Measurements from ENCODE around the gene KRTAP10-12. TPM values are rescaled to one million over a fixed set of nuclear protein-coding genes. Genes with fewer than 3 reads are reported as not detected.

Gene KRTAP10-12
- total and polyA plus RNA-seq, 10 of the 15 experiments (the other 5 are each of a cell fraction or from before 2014, with no cell fraction given): not detected

DNA sequence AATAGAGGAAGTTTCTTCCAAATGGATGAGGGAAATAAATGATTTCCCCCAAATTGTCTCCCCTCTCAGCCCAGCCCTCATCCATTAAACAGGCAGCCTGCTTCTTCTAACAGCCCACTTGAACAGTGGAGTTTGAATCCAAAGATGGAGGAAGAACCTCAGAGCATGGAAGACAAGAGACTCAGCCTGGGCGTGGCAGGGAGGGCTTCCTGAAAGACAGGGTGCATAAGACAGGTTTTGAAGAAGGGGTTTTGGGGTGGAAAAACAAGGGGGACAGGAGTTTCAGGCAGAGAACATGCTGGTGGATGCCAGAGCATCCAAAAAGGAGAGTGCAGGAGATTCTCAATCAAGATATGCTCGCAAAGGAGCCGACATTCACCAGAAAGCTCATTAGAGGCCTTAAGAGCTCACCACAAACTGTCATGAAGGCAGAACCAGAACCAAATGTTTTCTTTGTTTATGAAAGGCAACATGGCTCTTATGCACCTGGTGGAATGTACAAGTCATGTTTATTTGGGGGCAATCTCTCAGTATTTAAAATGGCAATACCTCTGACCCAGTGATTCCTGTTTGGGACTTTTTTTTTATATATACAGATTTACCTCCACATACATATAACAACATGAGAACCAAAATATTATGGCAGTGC, 40.9 kb downstream of the KRTAP10-12 start:
- H3K36me3 ChIP-seq (ENCODE audit: control insufficient read depth in 2 of 2, insufficient read depth in 2 of 2, low read length in 1 of 2): no peaks in the 10 kb centered on the region
- no peaks in the 10 kb centered on the region for H3K27me3 ChIP-seq (replicated peaks in 1 of 2; ENCODE audit: control insufficient read depth in 2 of 2, insufficient read depth in 2 of 2, low read length in 1 of 2)
- no peak overlapping the region for H3K9ac ChIP-seq (ENCODE audit: control insufficient read depth, insufficient read depth, low read length)
- no peaks in the 10 kb centered on the region for H4K20me1 ChIP-seq (ENCODE audit: control insufficient read depth, insufficient read depth)
- FAIRE-seq: no peak
- WGBS (ENCODE audit: insufficient coverage, insufficient replicate concordance, low lambda C conversion rate, missing lambda C conversion rate): 0% methylated on average over 3 of the region's 3 CpGs
- ChIA-PET RAD21 (ENCODE audit: unreplicated experiment) (no interaction called here), CTCF (no interaction called here), SMC1A (ENCODE audit: uncharacterized antibody, unreplicated experiment) (interaction anchor here (0.6 kb wide), 1 partner anchor 56 kb away, joined by 3 read pairs; no protein-coding TSS in a partner anchor), POLR2A (no interaction called here)
- intact Hi-C loops (cut with micrococcal nuclease; ENCODE audit: unreplicated experiment): no loop called here
- H3K79me2 ChIP-seq (ENCODE audit: control insufficient read depth, insufficient read depth, low read length): no peaks in the 10 kb centered on the region
- H3K27ac ChIP-seq (ENCODE audit: control insufficient read depth, insufficient read depth): no peak overlapping the region
- no peak overlapping the region for H3K4me2 ChIP-seq (ENCODE audit: control insufficient read depth, insufficient read depth)
- no TSS peak for BruUV-seq (replicated peaks)
- H3K4me1 ChIP-seq (ENCODE audit: control insufficient read depth, insufficient read depth, low read length): no peaks in the 10 kb centered on the region
- in situ Hi-C loops (cut with MboI): no loop called here
- H3K4me3 ChIP-seq: no peak overlapping the region
- H2AFZ ChIP-seq (ENCODE audit: control insufficient read depth, low read depth, low read length): no peak overlapping the region
- no peaks in the 10 kb centered on the region for H3K9me3 ChIP-seq (replicated peaks; ENCODE audit: control insufficient read depth, insufficient read depth, low read length)
- DNase-seq (ENCODE audit: low read depth, low spot score): no peak
- ATAC-seq: no peak
- TF ChIP-seq ZNF592 (IDR thresholded peaks at IDR 0.05): no peak
- no peak for TF ChIP-seq POLR2AphosphoS2 (IDR thresholded peaks at IDR 0.05; ENCODE audit: low read depth, low read length)
- TF ChIP-seq, protein P1, sequence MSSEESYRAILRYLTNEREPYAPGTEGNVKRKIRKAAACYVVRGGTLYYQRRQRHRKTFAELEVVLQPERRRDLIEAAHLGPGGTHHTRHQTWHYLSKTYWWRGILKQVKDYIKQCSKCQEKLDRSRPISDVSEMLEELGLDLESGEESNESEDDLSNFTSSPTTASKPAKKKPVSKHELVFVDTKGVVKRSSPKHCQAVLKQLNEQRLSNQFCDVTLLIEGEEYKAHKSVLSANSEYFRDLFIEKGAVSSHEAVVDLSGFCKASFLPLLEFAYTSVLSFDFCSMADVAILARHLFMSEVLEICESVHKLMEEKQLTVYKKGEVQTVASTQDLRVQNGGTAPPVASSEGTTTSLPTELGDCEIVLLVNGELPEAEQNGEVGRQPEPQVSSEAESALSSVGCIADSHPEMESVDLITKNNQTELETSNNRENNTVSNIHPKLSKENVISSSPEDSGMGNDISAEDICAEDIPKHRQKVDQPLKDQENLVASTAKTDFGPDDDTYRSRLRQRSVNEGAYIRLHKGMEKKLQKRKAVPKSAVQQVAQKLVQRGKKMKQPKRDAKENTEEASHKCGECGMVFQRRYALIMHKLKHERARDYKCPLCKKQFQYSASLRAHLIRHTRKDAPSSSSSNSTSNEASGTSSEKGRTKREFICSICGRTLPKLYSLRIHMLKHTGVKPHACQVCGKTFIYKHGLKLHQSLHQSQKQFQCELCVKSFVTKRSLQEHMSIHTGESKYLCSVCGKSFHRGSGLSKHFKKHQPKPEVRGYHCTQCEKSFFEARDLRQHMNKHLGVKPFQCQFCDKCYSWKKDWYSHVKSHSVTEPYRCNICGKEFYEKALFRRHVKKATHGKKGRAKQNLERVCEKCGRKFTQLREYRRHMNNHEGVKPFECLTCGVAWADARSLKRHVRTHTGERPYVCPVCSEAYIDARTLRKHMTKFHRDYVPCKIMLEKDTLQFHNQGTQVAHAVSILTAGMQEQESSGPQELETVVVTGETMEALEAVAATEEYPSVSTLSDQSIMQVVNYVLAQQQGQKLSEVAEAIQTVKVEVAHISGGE (CRISPR knock-in tag; IDR thresholded peaks at IDR 0.05): no peak
- no peak for TF ChIP-seq YY1 (IDR thresholded peaks at IDR 0.05; ENCODE audit: low read depth, low read length)
- TF ChIP-seq SMAD5 (IDR thresholded peaks at IDR 0.05; ENCODE audit: low read depth): no peak
- no peak for TF ChIP-seq SUPT20H (IDR thresholded peaks at IDR 0.05; ENCODE audit: borderline replicate concordance, control insufficient read depth, low read depth, low read length)
- no peak for TF ChIP-seq ZBED1 (IDR thresholded peaks at IDR 0.05; ENCODE audit: borderline replicate concordance)
- no peak for TF ChIP-seq YBX1 (IDR thresholded peaks at IDR 0.05)
- TF ChIP-seq NR2F1 (conservative IDR thresholded peaks at IDR 0.05): no peak
- no peak for TF ChIP-seq CREM (IDR thresholded peaks at IDR 0.05; ENCODE audit: low read depth)
- TF ChIP-seq, protein P2, sequence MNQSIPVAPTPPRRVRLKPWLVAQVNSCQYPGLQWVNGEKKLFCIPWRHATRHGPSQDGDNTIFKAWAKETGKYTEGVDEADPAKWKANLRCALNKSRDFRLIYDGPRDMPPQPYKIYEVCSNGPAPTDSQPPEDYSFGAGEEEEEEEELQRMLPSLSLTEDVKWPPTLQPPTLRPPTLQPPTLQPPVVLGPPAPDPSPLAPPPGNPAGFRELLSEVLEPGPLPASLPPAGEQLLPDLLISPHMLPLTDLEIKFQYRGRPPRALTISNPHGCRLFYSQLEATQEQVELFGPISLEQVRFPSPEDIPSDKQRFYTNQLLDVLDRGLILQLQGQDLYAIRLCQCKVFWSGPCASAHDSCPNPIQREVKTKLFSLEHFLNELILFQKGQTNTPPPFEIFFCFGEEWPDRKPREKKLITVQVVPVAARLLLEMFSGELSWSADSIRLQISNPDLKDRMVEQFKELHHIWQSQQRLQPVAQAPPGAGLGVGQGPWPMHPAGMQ (IDR thresholded peaks at IDR 0.05; ENCODE audit: borderline replicate concordance): no peak
- no peak for TF ChIP-seq CBX3 (IDR thresholded peaks at IDR 0.05; ENCODE audit: borderline replicate concordance, low read depth)
- no peak for TF ChIP-seq SIX5 (IDR thresholded peaks at IDR 0.05; ENCODE audit: low read depth, low read length, severe bottlenecking)
- no peak for TF ChIP-seq EZH2 (IDR thresholded peaks at IDR 0.05; ENCODE audit: borderline replicate concordance, control insufficient read depth, low read depth, low read length)
- TF ChIP-seq, protein P3, sequence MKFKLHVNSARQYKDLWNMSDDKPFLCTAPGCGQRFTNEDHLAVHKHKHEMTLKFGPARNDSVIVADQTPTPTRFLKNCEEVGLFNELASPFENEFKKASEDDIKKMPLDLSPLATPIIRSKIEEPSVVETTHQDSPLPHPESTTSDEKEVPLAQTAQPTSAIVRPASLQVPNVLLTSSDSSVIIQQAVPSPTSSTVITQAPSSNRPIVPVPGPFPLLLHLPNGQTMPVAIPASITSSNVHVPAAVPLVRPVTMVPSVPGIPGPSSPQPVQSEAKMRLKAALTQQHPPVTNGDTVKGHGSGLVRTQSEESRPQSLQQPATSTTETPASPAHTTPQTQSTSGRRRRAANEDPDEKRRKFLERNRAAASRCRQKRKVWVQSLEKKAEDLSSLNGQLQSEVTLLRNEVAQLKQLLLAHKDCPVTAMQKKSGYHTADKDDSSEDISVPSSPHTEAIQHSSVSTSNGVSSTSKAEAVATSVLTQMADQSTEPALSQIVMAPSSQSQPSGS (IDR thresholded peaks at IDR 0.05; ENCODE audit: low read length): no peak
